ENCODE measurements around the gene TSC22D4.

The TSC22D4 gene

DNA sequence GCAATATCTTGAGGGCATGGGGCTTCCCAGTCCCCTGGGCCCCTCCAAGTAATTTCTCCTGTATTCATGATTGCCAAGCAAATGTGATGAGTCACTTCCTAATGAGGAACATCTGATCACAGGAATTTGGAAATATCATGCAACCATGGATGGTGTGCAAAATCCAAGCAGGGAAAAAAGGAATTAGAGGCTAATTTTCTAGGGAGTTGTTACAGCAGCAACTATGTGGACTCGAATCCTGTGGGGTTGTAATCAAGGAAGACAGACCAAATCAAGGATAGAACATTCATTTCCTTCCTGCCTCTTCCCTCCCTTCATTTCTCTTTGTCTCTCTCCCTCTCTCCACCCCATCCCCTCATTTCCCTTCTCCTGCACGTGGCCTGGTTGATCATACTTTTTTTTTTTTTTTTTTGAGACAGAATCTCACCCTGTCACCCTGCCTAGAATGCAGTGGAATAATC lies 36.1 kb upstream of the TSC22D4 start:
- no peak overlapping the region for H3K9ac ChIP-seq (ENCODE audit: low read length)

DNA sequence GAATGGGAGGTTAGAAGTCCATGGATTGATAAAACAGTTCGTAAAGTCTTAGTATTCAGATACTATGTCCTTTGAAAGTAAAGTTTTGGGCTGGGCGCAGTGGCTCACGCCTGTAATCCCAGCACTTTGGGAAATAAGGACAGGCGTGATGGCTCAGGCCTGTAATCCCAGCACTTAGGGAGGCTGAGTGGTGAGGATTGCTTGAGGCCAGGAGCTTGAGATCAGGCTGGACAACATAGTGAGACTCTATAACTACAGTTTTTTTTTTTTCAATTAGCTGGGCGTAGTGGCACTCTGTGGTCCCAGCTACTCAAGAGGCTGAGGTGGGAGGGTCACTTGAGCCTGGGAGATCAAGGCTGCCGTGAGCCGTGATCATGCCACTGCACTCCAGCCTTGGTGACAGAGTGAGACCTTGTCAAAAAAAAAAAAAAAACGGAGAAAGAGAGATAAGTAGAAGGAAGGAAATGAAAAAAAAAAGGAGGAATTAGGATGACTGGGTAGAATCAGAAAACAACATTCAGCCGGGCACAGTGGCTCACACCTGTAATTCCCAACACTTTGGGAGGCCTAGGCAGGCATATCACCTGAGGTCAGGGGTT lies 34.3 kb upstream of the TSC22D4 start:
- H3K27ac ChIP-seq (ENCODE audit: low read length) = no peak overlapping the region
- no peaks in the 10 kb centered on the region for H3K36me3 ChIP-seq (replicated peaks; ENCODE audit: low read depth, low read length)
- H3K9ac ChIP-seq (ENCODE audit: low read length) = no peak overlapping the region
- no peaks in the 10 kb centered on the region for H4K20me1 ChIP-seq (ENCODE audit: insufficient read depth, low read length)
- no peaks in the 10 kb centered on the region for H3K4me1 ChIP-seq (ENCODE audit: low read length)
- H3K4me3 ChIP-seq (ENCODE audit: low read length) = no peak overlapping the region
- no peak overlapping the region for H2AFZ ChIP-seq (ENCODE audit: low read depth, low read length)
- no peaks in the 10 kb centered on the region for H3K9me3 ChIP-seq (ENCODE audit: insufficient read depth, low read length)
- TF ChIP-seq CTCF (IDR thresholded peaks at IDR 0.05; ENCODE audit: low read depth, low read length) = no peak
- no peak for TF ChIP-seq EZH2phosphoT487 (IDR thresholded peaks at IDR 0.05; ENCODE audit: low read depth)
- H3K79me2 ChIP-seq (ENCODE audit: low read length) = no peaks in the 10 kb centered on the region
- H3K27me3 ChIP-seq (ENCODE audit: low read depth, low read length) = no peaks in the 10 kb centered on the region
- no peak overlapping the region for H3K4me2 ChIP-seq (ENCODE audit: low read length)

More for the DNA sequence above, 36.1 kb upstream of the TSC22D4 start:
- no peak overlapping the region for H2AFZ ChIP-seq (ENCODE audit: low read depth, low read length)
- no peaks in the 10 kb centered on the region for H3K36me3 ChIP-seq (replicated peaks; ENCODE audit: low read depth, low read length)
- H3K4me2 ChIP-seq (ENCODE audit: low read length) = no peak overlapping the region
- no peak overlapping the region for H3K27ac ChIP-seq (ENCODE audit: low read length)
- H3K9me3 ChIP-seq (ENCODE audit: insufficient read depth, low read length) = no peaks in the 10 kb centered on the region
- H4K20me1 ChIP-seq (ENCODE audit: insufficient read depth, low read length) = no peaks in the 10 kb centered on the region
- H3K27me3 ChIP-seq (ENCODE audit: low read depth, low read length) = no peaks in the 10 kb centered on the region
- no peak for TF ChIP-seq EZH2phosphoT487 (IDR thresholded peaks at IDR 0.05; ENCODE audit: low read depth)
- TF ChIP-seq CTCF (IDR thresholded peaks at IDR 0.05; ENCODE audit: low read depth, low read length) = no peak
- no peaks in the 10 kb centered on the region for H3K79me2 ChIP-seq (ENCODE audit: low read length)
- no peak overlapping the region for H3K4me3 ChIP-seq (ENCODE audit: low read length)
- H3K4me1 ChIP-seq (ENCODE audit: low read length) = peaks cover 4% of the 10 kb centered on the region; the same call in 1 of the 2 replicates

- H3K4me1 ChIP-seq (ENCODE audit: low read length) = no peaks in the 10 kb centered on the region
- TF ChIP-seq CTCF (IDR thresholded peaks at IDR 0.05; ENCODE audit: low read depth, low read length) = no peak
- no peak for TF ChIP-seq EZH2phosphoT487 (IDR thresholded peaks at IDR 0.05; ENCODE audit: low read depth)
- H3K27me3 ChIP-seq (ENCODE audit: low read depth, low read length) = no peaks in the 10 kb centered on the region
- H3K27ac ChIP-seq (ENCODE audit: low read length) = no peak overlapping the region
- H3K4me2 ChIP-seq (ENCODE audit: low read length) = no peak overlapping the region
- H3K79me2 ChIP-seq (ENCODE audit: low read length) = no peaks in the 10 kb centered on the region
- no peaks in the 10 kb centered on the region for H4K20me1 ChIP-seq (ENCODE audit: insufficient read depth, low read length)
- H3K36me3 ChIP-seq (replicated peaks; ENCODE audit: low read depth, low read length) = no peaks in the 10 kb centered on the region
- no peak overlapping the region for H3K9ac ChIP-seq (ENCODE audit: low read length)
- no peak overlapping the region for H2AFZ ChIP-seq (ENCODE audit: low read depth, low read length)
- no peak overlapping the region for H3K4me3 ChIP-seq (ENCODE audit: low read length)
- no peaks in the 10 kb centered on the region for H3K9me3 ChIP-seq (ENCODE audit: insufficient read depth, low read length)
These were observed 31.6 kb upstream of the TSC22D4 start for GRCh38 chr7:100510437-100511239.

GRCh38 chr7:100509231-100509630 lies 30.2 kb upstream of the TSC22D4 start:
- Histone ChIP-seq H3K79me2 (ENCODE audit: low read length) (no peaks in the 10 kb centered on the region), H3K4me2 (ENCODE audit: low read length) (no peak overlapping the region), H3K27me3 (ENCODE audit: low read depth, low read length) (no peaks in the 10 kb centered on the region), H2AFZ (ENCODE audit: low read depth, low read length) (no peak overlapping the region), H4K20me1 (ENCODE audit: insufficient read depth, low read length) (no peaks in the 10 kb centered on the region), H3K4me3 (ENCODE audit: low read length) (no peak overlapping the region), H3K27ac (ENCODE audit: low read length) (no peak overlapping the region), H3K9me3 (ENCODE audit: insufficient read depth, low read length) (no peaks in the 10 kb centered on the region), H3K36me3 (replicated peaks; ENCODE audit: low read depth, low read length) (no peaks in the 10 kb centered on the region), H3K4me1 (ENCODE audit: low read length) (no peaks in the 10 kb centered on the region), H3K9ac (ENCODE audit: low read length) (no peak overlapping the region)
- TF ChIP-seq CTCF (IDR thresholded peaks at IDR 0.05; ENCODE audit: low read depth, low read length) = no peak
- TF ChIP-seq EZH2phosphoT487 (IDR thresholded peaks at IDR 0.05; ENCODE audit: low read depth) = no peak
